Measurements from ENCODE around the gene DROSHA. TPM values are rescaled to one million over a fixed set of nuclear protein-coding genes. Genes with fewer than 3 reads are reported as not detected.

DROSHA gene
- polyA plus RNA-seq, 1 donor (not counting 4 experiments of a cell fraction or from before 2014, with no cell fraction given): 39.9 TPM

DNA sequence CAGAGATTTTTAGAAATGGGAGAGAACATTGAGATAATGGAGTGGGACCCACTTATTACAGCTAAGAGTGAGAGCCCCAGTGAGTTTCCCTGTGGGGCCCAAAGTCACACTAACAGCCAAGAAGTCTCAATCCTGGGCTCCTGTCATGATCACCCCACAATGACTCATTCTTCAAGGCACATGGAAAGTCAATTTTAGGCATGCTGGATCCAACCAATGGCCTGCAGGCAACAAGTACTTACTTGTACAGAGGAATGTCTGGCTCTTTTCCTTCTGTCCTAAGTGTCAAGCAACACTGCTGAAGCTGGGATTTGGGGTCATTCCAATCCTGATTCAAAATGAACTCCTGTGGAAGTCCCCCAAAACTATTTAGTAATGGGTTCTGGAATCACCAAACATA, 123.1 kb downstream of the DROSHA start:
- H2AFZ ChIP-seq (ENCODE audit: control insufficient read depth, low read length): no peak overlapping the region
- peak; percentile 96 for DNase-seq (ENCODE audit: low read depth, low spot score)
- TF ChIP-seq EZH2 (IDR thresholded peaks at IDR 0.05; ENCODE audit: low read length): no peak
- TF ChIP-seq, protein P1, sequence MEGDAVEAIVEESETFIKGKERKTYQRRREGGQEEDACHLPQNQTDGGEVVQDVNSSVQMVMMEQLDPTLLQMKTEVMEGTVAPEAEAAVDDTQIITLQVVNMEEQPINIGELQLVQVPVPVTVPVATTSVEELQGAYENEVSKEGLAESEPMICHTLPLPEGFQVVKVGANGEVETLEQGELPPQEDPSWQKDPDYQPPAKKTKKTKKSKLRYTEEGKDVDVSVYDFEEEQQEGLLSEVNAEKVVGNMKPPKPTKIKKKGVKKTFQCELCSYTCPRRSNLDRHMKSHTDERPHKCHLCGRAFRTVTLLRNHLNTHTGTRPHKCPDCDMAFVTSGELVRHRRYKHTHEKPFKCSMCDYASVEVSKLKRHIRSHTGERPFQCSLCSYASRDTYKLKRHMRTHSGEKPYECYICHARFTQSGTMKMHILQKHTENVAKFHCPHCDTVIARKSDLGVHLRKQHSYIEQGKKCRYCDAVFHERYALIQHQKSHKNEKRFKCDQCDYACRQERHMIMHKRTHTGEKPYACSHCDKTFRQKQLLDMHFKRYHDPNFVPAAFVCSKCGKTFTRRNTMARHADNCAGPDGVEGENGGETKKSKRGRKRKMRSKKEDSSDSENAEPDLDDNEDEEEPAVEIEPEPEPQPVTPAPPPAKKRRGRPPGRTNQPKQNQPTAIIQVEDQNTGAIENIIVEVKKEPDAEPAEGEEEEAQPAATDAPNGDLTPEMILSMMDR (optimal IDR thresholded peaks at IDR 0.05 in 1 of 3, IDR thresholded peaks at IDR 0.05 in 1 of 3, conservative IDR thresholded peaks at IDR 0.05 in 1 of 3; ENCODE audit: extremely low read depth in 1 of 3, insufficient read depth in 2 of 3, low read length in 3 of 3): no peak
- H3K4me1 ChIP-seq (ENCODE audit: control insufficient read depth, extremely low read depth, insufficient read depth, low read length): peaks cover 36% of the 10 kb centered on the region
- H3K36me3 ChIP-seq (ENCODE audit: control insufficient read depth in 2 of 2, extremely low read depth in 1 of 2, insufficient read depth in 2 of 2, low read length in 2 of 2): peaks cover 1 to 6% of the 10 kb centered on the region in 2 experiments
- no peaks in the 10 kb centered on the region for H3K27me3 ChIP-seq (ENCODE audit: control insufficient read depth, extremely low read depth, insufficient read depth, low read length)
- no peaks in the 10 kb centered on the region for H3K9me1 ChIP-seq (ENCODE audit: control insufficient read depth, extremely low read depth, insufficient read depth, low read length)
- H4K20me1 ChIP-seq (ENCODE audit: control insufficient read depth, extremely low read depth, insufficient read depth, low read length): no peaks in the 10 kb centered on the region
- H3K4me3 ChIP-seq (ENCODE audit: control insufficient read depth in 2 of 3, extremely low read depth in 1 of 3, insufficient read depth in 2 of 3, low read depth in 1 of 3, low read length in 3 of 3): peak overlapping the region in 1 of 3 experiments; percentile 33
- H3K9ac ChIP-seq (ENCODE audit: control insufficient read depth, extremely low read depth, insufficient read depth, low read length): no peak overlapping the region
- dilution Hi-C loops (cut with MboI; ENCODE audit: extremely low pct_ligation_motif_present, low sequenced_read_pairs): no loop called here
- no peaks in the 10 kb centered on the region for H3K9me3 ChIP-seq (ENCODE audit: control insufficient read depth, low read depth, low read length)
- H3K27ac ChIP-seq (ENCODE audit: control insufficient read depth, insufficient read depth, low read length): peak overlapping the region; percentile 49
- H3K4me2 ChIP-seq (ENCODE audit: control insufficient read depth, extremely low read depth, insufficient read depth, low read depth, low read length): peak overlapping the region; percentile 42
- peak; percentile 96 for FAIRE-seq
- no peaks in the 10 kb centered on the region for H3K79me2 ChIP-seq (ENCODE audit: control insufficient read depth, insufficient read depth, low read length)

DNA sequence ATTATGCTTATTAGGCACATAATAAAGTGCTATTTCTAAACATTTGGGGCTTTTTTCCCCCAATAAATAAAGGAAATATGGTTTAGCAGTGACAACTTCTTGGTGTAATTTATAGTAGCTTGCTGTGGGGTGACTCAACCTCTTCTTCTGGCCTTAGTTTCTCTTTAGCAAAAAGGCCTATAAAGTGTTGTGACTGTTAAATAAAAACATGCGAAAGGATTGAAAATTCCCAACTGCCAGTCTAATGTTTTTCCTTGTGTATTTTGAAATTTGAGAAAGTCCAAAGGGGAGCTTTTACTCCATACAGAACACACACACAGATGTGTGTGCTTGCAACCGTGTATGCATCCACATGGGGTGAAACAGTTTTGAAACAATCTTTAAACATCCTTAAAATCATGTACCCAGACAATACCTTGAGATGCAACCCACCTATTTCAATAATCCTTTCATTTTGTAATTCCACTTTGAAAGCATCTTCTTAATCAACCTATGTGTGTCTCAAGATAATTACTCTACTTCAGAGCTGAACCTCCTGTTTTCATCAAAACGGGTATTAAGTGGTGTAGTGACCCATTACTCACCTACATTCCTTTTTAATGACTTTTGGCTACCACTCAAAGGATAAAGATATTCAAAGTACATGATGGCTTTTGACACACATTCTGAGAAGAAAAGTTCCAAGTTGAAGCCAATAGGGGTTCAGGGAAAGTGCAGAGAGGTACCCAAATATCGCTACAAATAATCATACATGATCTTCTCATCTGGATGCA, 123.8 kb downstream of the DROSHA start:
- Histone ChIP-seq H3K27me3 (ENCODE audit: control insufficient read depth, extremely low read depth, insufficient read depth, low read length) (no peaks in the 10 kb centered on the region), H2AFZ (ENCODE audit: control insufficient read depth, low read length) (no peak overlapping the region), H3K4me1 (ENCODE audit: control insufficient read depth, extremely low read depth, insufficient read depth, low read length) (peaks cover 29% of the 10 kb centered on the region), H3K9me3 (ENCODE audit: control insufficient read depth, low read depth, low read length) (no peaks in the 10 kb centered on the region), H3K36me3 (ENCODE audit: control insufficient read depth in 2 of 2, extremely low read depth in 1 of 2, insufficient read depth in 2 of 2, low read length in 2 of 2) (peaks cover 1 to 6% of the 10 kb centered on the region in 2 experiments), H3K4me2 (ENCODE audit: control insufficient read depth, extremely low read depth, insufficient read depth, low read depth, low read length) (peak overlapping the region; percentile 42), H3K9me1 (ENCODE audit: control insufficient read depth, extremely low read depth, insufficient read depth, low read length) (no peaks in the 10 kb centered on the region), H3K27ac (ENCODE audit: control insufficient read depth, insufficient read depth, low read length) (peak overlapping the region; percentile 49), H3K79me2 (ENCODE audit: control insufficient read depth, insufficient read depth, low read length) (no peaks in the 10 kb centered on the region), H3K4me3 (ENCODE audit: control insufficient read depth in 2 of 3, extremely low read depth in 1 of 3, insufficient read depth in 2 of 3, low read depth in 1 of 3, low read length in 3 of 3) (peak overlapping the region in 1 of 3 experiments; percentile 33), H3K9ac (ENCODE audit: control insufficient read depth, extremely low read depth, insufficient read depth, low read length) (no peak overlapping the region), H4K20me1 (ENCODE audit: control insufficient read depth, extremely low read depth, insufficient read depth, low read length) (no peaks in the 10 kb centered on the region)
- DNase-seq (ENCODE audit: low read depth, low spot score): peak; percentile 35
- FAIRE-seq: peak; percentile 60
- no peak for TF ChIP-seq EZH2 (IDR thresholded peaks at IDR 0.05; ENCODE audit: low read length)
- TF ChIP-seq, protein P1 (optimal IDR thresholded peaks at IDR 0.05 in 1 of 3, IDR thresholded peaks at IDR 0.05 in 1 of 3, conservative IDR thresholded peaks at IDR 0.05 in 1 of 3; ENCODE audit: extremely low read depth in 1 of 3, insufficient read depth in 2 of 3, low read length in 3 of 3): no peak
- dilution Hi-C loops (cut with MboI; ENCODE audit: extremely low pct_ligation_motif_present, low sequenced_read_pairs): no loop called here

Data from keratinocyte (primary cell).